NCI-H2107 treated with DMSO at 0.1 percent for 48 hours (cell line): ENCODE results near the gene TMEM151B.
A peak's percentile ranks its signal among the peaks of the same experiment; 100 is the strongest.

ENCODE experiments used
- DNase-seq: peaks from one replicate; lab custom pipeline; 2025; ENCODE audit not compliant: unreplicated experiment; lab: John Stamatoyannopoulos, UW

TMEM151B gene

DNA sequence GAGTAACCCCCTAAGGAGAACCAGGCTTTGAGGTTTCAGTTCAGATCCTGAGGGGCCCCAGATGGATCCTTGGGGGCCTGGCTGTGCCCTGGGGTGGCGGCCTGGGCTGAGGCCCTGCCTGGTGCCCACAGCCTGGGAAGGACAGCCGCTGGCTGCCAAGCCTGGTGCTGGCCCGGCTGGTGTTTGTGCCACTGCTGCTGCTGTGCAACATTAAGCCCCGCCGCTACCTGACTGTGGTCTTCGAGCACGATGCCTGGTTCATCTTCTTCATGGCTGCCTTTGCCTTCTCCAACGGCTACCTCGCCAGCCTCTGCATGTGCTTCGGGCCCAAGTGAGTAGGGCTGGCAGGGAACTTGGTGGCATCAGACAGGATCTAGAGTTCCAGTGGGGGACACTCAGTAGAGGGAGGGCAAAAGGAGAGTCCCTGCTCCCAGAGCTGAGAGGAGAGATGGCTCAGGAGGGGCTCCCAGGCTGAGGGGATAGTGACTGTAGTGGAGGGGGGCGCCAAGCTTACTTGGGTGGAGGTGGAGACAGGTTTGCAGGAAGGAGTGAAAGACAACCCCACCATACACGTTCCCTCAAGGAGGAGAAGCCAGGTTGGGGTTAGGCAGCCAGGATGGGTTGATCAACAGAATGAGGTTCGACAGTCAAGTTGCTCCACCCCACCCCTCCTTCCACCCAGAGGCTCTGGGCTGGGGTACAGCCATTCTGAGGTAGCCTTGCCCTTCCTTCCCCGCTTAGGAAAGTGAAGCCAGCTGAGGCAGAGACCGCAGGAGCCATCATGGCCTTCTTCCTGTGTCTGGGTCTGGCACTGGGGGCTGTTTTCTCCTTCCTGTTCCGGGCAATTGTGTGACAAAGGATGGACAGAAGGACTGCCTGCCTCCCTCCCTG lies 37.3 kb upstream of the TMEM151B start:
- DNase-seq, result no peak

DNA sequence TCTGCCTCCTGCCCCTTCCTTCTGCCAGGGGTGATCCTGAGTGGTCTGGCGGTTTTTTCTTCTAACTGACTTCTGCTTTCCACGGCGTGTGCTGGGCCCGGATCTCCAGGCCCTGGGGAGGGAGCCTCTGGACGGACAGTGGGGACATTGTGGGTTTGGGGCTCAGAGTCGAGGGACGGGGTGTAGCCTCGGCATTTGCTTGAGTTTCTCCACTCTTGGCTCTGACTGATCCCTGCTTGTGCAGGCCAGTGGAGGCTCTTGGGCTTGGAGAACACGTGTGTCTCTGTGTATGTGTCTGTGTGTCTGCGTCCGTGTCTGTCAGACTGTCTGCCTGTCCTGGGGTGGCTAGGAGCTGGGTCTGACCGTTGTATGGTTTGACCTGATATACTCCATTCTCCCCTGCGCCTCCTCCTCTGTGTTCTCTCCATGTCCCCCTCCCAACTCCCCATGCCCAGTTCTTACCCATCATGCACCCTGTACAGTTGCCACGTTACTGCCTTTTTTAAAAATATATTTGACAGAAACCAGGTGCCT lies 36.6 kb upstream of the TMEM151B start:
- DNase-seq, result no peak

DNA sequence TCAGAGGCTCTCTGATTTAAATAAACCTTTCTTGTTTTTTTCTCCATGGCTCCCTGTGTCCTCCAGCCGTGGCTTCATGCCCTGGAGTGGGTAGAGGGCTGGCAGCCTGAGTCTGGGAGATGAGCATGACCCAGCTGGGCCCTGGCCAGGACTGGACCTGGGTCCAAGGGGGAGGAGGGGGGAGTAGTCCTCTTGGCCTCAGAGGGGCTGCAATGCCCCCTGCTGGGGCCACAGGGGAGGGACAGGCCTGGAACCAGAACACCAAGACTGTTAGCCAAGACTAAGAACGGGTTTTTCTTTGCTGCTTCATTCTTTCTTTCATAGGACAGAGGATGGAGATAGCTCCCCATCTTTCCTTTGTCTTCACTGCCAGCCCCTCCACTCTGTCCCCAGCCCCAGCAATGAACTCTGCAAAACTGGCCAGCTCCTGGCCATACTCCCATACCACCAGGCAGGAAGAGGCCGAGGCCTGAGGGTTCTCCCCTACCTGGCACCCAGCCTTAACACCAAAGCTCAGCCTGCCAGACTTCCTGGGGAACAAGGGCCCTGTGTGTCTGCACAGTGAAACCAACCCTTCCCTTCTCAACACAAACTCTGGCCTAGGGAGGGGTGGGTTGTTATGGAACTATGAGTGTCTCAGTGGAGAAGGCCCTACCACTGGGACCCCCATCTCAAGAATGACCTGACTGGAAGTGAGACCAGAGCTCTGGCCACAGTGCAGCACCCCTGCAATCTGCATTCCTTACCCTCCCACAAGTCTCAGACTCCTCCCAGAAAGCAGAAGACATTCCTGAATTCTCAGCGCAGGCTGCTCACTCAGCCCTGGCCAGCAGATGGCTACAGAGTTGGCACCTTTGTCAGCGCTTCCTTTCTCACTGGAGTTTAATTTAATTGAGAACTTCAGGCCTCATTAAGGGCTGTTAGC lies 35.9 kb upstream of the TMEM151B start:
- DNase-seq, result no peak

- no peak for DNase-seq
Observed at GRCh38 chr6:44235269-44235668, 35.0 kb upstream of the TMEM151B start.

DNA sequence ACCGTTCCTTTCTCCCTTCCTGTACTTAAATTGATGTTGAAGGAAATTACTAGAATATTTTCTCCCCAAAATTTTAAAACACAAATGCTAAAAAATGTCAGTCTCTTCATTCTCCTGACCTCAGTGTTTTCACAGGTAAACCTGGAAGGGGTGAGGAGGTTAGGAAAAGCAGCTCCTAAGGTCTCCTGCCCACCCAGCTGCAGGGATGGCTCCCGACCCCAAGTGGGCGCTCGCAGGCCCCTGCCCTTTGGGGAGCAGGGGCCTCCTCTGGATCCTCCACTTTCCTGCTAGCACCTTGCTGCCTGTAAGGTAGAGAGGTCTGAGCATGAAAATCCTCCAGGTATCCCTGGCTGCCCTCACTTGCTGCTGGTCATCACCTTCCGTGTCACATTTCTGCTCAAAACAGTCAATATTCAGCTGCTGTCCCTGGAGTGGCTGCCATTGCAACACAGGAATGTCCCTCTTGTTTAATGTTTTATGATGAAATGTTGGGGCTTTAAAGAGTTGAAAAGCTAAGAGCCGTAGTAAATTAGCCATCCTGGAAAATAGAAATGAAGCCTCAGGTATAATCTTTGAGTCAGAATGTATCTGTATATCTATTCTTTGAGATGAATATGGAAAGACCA lies 34.2 kb upstream of the TMEM151B start:
- no peak for DNase-seq

DNA sequence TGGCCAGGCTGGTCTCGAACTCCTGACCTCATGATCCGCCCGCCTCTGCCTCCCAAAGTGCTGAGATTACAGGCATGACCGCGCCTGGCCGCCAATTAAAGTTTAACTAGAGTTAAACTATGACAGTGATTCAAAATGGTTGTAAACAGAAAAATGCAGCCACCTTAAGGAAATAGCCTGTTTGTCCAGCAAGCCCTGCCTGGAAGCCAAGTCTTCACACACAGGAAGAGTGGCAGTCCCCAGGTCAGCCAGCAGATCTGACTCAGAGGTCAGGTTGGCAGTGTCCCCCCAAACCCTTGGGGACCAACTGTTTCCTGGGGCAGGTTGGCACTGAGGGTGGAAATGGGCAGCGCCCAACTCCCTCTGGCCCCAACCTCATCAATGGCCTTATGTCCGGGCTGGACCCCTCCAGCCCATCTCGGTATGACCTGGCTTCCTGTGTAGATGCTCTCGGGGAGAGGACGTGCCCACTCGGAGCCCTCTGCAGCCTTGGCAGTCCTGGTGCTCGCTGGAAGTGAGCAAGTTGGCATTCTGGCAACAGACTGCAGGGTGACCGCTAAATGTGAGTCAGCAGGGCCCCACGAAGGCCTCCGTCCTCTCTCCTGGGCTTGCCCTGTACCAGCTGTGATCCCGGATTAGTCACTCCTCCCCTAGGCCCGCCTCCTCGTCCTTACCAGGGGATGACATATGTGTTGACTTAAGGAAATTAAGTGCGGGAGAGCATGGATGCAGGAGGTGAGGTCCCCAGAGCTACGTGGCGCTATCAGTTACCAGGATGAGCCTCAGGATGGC lies 33.0 kb upstream of the TMEM151B start:
- peak; percentile 76 for DNase-seq

DNA sequence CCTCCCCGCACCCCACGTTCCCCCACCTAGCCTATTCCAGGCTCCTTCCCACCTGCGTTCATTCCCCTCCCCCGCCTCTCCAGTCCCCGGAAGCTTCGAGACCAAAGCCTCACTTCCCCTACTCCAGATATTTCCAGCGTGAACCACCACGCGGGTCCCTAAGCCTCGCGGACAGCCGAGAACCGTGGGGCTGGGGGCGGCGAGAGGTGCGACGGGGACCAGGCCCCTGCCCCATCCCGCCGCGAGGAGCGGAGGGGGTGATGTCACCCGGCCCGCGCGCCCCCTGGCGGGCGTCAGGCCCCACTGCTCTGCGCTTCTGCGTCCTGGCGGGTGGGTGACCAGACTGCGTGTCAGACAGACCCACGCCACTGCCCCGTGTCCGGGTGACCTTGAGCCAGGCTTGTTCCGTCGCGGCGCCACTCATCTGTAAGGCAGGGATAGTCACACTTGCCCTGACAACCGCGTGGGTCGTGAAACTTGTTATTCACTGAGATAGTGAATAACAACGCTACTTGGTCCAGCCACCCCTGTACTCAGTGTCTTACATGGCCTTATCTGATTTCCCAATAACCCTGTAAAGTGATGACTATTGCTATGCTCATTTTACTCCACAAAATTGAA lies 32.3 kb upstream of the TMEM151B start:
- DNase-seq, result no peak

GRCh38 chr6:44238687-44239350 lies 31.4 kb upstream of the TMEM151B start:
- no peak for DNase-seq

DNA sequence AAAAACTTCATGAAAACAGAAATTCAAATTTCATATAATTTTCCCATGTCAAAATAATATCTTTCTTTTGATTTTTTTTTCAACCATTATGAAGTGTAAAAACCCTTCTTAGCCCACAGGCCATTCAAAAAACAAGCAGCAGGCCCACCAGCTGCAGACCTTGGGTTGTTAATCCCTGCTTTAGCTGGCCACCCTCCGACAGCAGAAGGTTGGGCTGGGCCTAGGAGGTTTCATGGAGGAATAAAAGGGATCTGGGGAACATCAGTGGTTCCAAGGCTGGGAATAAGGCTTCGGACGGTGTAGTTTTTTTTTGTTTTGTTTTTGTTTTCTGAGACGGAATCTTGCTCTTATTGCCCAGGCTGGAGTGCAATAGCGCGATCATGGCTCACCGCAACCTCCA lies 26.9 kb upstream of the TMEM151B start:
- DNase-seq, result no peak

GRCh38 chr6:44245391-44245911 lies 24.8 kb upstream of the TMEM151B start:
- DNase-seq, result no peak

- DNase-seq, result peak; percentile 36
Observed at GRCh38 chr6:44245912-44246662, 24.2 kb upstream of the TMEM151B start.

DNA sequence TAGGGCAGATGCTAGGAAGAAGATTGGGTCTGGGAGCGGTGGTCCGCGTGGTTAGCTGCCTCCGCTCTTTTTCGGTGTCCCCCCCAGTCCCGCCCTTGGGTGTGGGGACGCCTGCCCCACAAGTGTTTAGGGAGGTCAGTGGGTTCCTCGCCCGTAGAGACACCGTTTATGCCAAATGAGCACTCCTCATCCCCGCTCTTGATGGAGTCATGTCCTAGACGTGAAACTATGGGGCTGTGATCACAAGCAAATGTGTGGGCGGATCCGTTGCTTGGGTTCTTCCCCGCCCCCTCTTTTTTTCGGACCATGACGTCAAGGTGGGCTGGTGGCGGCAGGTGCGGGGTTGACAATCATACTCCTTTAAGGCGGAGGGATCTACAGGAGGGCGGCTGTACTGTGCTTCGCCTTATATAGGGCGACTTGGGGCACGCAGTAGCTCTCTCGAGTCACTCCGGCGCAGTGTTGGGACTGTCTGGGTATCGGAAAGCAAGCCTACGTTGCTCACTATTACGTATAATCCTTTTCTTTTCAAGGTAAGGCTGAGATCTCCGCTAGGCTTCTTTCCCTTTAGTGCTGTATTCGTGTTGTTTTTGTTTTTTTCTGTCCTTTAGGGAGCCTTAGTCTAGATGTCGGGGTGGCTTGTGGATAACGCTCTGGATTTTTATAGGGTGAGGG lies 23.4 kb upstream of the TMEM151B start, which contains the start of gene HSP90AB1:
Gene HSP90AB1 (plus strand): TSS at position 439 of the 675 bp plus-strand sequence. CDS start 1,529 bp downstream, outside the sequence.
- DNase-seq, result peak; percentile 84

DNA sequence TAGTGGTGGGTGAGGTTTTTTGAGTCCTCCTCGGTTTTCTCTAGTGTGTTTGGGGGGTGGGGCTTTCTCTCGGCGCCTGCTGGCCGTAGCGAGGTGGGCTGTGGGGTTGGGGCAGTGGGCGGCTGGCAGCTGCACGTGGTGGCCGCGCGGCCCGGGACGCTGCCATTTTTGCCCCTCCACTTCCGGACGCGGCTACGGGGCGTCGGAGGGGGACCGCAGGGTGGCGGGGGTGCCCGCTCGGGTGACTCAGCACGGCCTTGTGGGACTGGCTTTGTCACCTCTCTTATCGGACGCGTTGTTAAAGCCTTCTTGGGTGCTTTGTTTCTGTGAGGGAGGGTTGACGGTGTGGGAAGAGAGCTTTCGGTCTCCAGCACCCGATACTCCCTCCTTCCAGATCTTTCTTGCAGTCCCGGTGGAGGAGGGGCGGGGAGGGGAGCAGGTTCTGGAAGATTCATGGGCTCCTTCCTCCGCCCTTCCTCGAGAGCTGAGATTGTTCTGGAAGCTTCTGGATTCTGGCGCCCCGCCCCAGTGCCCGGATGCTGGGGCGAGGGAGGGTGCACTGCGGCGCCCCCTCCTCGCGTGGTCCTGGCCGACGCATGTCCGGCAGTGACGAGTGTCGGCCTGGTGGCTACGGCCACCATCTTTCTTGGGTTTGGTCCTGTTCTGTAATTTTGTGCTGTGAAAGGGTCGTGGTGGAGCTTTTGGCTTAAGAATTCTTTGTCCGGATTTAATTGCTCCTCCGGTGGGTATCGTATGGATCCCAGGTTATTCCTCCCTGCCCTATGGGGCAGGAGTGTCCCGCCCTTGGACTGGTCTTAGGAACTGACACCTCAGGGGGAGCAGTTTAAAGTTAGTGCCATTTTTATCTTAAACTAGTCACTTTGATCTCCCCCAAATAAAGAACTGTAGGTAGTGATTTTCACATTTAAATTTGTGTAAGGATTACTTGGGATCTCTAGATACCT lies 22.6 kb upstream of the TMEM151B start:
- no peak for DNase-seq

- DNase-seq, result no peak
Observed at GRCh38 chr6:44248579-44248978, 21.7 kb upstream of the TMEM151B start.

- DNase-seq, result no peak
Observed at GRCh38 chr6:44249082-44249748, 21.0 kb upstream of the TMEM151B start.
